CD4-positive, alpha-beta T cell treated with Interleukin-4 for 4 hours (primary cell): ENCODE measurements around the gene FUT1.
A peak's percentile ranks its signal among the peaks of the same experiment; 100 is the strongest.
"Not testable (repeated sequence)": the region's sequence is repeated elsewhere in the genome, so short reads cannot be mapped to it uniquely, and the experiment has no call there.

ENCODE experiments used
- DNase-seq: peaks from one replicate; pipeline ENCODE4 v3.0.0-alpha.2; 2020

Gene FUT1

GRCh38 chr19:48768171-48768753 lies 15.8 kb upstream of the FUT1 start:
- not testable (repeated sequence) for DNase-seq

DNA sequence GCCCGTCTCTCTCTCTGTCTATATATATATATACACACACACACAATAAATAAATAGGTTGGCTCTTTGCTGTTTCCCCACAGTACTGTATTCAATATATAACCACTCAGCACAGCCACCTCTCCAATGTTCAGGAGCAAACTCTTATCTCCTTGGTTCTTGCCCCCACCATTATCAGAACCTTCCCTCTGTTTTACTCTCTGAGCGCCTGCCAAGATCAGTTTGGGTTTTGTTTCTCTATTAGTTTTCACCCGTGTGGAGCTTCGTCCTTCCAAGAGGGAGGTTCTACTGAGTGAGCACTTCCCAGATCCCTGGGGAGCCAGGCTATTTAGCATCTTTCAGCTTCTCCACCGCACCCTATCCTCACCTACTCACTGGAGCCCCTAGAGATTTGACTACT lies 13.4 kb upstream of the FUT1 start:
- not testable (repeated sequence) for DNase-seq

- DNase-seq: no peak
Observed at GRCh38 chr19:48760504-48761205, 8.2 kb upstream of the FUT1 start.

DNA sequence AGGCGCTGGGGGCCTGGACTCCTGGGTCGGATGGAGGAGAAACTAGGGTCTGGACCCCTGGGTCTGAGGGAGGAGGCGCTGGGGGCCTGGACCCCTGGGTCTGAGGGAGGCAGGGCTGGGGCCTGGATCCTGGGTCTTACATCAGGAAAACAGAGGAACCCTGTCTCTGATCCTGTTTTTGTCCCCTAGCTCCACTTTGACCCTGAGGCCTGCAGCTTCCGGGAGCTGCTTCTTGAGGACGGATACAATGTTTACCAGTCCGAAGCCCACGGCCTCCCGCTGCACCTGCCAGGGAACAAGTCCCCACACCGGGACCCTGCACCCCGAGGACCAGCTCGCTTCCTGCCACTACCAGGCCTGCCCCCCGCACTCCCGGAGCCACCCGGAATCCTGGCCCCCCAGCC lies 5.3 kb upstream of the FUT1 start:
- DNase-seq: no peak

DNA sequence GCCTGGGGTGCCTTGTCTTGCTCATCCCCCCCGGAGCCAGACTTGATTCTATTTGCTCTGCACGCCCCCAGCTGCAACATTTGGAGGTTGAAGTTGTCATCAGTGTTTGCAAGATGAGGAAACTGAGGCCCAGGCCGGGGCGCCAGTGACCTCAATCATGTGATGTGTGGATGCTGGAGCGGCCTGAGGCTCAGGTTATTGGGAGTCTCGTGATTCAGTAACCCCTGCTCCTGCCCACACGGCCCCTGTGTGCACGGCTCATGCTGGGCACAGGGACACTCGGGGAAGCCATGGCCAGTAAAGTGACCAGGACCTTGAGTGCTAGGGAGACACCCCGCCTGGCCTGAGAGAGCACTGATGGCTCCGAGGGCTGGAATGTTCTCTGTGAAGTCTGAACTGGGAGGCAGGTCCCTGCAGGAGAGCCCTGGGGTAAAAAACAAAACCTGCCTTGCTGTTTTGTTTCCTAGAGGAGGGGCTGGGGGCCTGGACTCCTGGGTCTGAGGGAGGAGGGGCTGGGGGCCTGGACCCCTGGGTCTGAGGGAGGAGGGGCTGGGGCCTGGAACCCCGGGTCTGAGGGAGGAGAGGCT lies 4.7 kb upstream of the FUT1 start:
- no peak for DNase-seq

DNA sequence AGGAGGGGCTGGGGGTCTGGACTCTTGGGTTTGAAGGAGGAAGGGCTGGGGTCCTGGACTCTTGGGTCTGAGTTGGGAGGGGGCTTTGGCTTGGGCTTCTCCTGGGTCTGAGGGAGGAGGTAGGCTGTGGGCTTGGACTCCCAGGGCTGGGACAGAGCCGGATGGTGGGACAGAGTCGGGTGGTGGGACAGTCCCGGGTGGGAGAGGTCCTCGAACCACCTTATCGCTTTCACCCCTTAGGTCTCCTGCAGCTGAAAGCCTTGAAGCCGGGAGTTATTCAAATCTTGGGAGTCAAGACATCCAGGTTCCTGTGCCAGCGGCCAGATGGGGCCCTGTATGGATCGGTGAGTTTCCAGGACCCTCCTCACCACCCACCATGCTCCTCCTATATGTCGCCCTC lies 4.2 kb upstream of the FUT1 start:
- no peak for DNase-seq

DNA sequence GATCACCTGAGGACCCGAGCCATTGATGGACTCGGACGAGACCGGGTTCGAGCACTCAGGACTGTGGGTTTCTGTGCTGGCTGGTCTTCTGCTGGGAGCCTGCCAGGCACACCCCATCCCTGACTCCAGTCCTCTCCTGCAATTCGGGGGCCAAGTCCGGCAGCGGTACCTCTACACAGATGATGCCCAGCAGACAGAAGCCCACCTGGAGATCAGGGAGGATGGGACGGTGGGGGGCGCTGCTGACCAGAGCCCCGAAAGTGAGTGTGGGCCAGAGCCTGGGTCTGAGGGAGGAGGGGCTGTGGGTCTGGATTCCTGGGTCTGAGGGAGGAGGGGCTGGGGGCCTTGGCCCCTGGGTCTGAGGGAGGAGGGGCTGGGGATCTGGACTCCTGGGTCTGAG lies 3.8 kb upstream of the FUT1 start:
- no peak for DNase-seq

- no peak for DNase-seq
Observed at GRCh38 chr19:48755787-48756186, 3.3 kb upstream of the FUT1 start.

DNA sequence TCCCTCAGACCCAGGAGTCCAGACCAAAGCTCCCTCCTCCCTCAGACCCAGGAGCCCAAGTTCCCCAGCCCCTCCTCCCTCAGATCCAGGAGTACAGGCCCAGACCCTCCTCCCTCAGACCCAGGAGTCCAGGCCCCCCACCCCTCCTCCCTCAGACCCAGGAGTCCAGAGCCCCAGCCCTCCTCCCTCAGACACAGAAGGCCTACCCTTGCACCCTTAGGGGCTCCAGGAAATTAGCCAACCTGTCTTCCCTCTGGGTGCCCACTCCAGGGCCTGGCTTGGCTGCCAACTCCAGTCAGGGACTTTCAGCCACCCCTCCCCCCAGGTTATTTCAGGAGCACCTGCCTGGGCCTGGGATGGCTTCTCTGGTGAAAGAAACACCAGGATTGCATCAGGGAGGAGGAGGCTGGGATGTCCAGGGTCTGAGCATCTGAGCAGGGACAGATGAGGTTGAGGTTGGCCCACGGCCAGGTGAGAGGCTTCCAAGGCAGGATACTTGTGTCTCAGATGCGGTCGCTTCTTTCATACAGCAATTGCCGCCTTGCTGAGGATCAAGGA lies 2.7 kb upstream of the FUT1 start, which contains the start of gene FGF21:
FGF21 (plus strand) TSS at position 441 of the 558 bp plus-strand sequence. CDS start 713 bp downstream, outside the sequence.
- no peak for DNase-seq

- DNase-seq: no peak
Observed at GRCh38 chr19:48751845-48752495, 471 bp downstream of the FUT1 start.

GRCh38 chr19:48750771-48751504 lies 1.5 kb downstream of the FUT1 start:
- no peak for DNase-seq

DNA sequence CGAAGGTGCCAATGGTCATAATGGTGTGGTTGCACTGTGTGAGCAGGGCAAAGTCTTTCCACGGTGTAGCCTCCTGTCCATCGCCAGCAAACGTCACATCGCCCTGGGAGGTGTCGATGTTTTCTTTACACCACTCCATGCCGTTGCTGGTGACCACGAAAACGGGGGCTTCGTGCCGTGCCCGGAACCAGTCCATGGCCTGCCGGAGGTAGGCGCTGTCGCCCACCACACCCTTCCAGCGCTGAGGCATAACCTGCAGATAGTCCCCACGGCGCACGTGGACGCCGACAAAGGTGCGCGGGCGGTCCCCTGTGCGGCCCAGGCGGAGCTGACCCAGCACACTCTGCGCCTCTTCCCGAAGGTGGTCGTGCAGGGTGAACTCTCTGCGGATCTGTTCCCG lies 2.1 kb downstream of the FUT1 start:
- no peak for DNase-seq

GRCh38 chr19:48749571-48750198 lies 2.8 kb downstream of the FUT1 start:
- DNase-seq: no peak

DNA sequence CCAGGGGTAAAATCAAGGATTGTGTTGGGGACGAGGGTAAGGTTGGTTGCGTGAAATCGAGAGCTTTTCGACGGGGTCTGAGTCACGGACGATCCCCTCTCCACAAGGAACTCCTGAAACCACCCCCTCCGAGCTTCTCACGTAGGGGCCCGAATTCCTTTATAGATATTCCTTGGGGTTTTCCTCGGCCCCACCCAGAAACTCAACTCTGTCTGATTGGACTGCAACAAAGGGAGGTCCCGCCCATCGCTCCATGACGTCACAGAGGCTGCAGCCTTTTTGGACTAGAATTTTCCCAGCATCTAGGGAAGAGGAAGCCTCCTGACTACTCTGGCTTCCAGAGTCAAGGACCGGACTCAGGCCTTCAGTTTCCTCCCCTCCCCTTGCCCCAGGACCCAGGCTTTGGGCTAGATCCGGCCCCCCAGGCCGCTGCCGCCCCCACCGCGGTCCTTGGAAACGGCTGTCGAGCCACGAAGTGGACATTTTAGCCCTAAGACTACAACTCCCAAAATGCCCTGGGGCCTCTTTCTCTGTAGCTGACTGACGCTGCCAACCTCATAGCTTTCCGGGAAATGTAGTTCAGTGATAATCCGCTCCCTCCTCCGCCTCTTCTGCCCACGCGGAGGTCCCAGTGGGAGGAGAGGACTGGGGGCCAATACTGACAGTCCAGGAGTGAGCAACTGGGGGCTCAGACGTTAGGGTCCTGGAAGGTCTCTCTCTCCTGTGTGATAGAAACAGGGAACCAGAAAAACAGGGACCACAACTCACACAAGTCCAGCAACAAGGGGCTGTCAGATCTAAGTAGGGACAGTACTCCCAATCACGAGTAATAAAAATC lies 5.5 kb downstream of the FUT1 start, which contains the start of gene IZUMO1:
IZUMO1 (minus strand) TSS at position 172 of the 838 bp plus-strand sequence. CDS start 1,050 bp downstream, outside the sequence.
- peak; percentile 42 for DNase-seq

GRCh38 chr19:48746110-48746509 lies 6.3 kb downstream of the FUT1 start:
- no peak for DNase-seq

DNA sequence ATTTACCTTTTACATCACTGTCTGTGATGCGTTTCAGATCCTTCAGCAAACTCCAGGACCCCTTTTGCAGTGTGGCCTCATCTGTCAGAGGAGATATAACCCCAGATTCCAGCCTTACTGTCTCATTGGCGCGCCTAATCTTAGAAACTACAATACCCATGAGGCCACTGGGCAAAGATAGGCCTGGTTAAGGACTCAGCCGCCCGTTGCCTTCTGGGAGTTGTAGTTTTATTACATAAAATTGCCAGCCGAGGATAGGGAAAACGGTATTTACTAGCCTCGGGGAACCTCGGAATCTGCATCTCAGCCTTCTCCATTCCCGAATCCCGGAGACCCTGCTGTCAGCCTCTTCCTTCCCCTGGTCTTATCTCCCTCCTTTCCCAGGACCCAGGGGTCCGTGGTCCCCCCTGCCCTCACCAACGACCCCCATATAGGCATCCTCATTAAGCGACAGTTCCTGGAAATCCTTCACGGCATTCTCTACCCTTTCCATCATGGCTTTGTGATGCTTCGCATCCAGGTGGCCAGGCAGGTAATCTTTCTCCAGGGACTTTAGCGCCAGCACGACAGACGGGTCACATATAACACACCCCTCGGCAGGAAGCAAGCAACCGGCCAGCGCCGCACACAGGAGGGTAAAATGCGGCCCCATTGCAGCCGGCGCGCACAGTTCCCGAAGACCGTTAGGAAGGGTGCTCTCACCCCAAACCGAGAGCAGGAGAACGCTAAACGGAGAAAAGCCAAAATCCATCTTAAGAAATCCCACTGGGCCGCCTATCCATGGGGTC lies 7.0 kb downstream of the FUT1 start:
- DNase-seq: peak; percentile 54

GRCh38 chr19:48742096-48742495 lies 10.3 kb downstream of the FUT1 start:
- no peak for DNase-seq

GRCh38 chr19:48741129-48741999 lies 11.1 kb downstream of the FUT1 start:
- no peak for DNase-seq
